ENCODE measurements around the gene RNF212. TPM values are rescaled to one million over a fixed set of nuclear protein-coding genes. Genes with fewer than 3 reads are reported as not detected.
A peak's percentile ranks its signal among the peaks of the same experiment; 100 is the strongest.

The RNF212 gene
- total and polyA plus RNA-seq, 9 donors: 2.3 to 6.0 (median 4.2) TPM

GRCh38 chr4:1030031-1030430 lies 83.3 kb downstream of the RNF212 start:
- H3K9me3 ChIP-seq (replicated peaks; ENCODE audit: control insufficient read depth, low read depth, low read length): no peaks in the 10 kb centered on the region
- peaks cover 16% of the 10 kb centered on the region for H3K36me3 ChIP-seq (ENCODE audit: control insufficient read depth, insufficient read depth, low read length)
- H3K4me1 ChIP-seq (ENCODE audit: control insufficient read depth, insufficient read depth, low read length): peaks cover 96% of the 10 kb centered on the region
- H3K27ac ChIP-seq (ENCODE audit: low read length): peak overlapping the region; percentile 67
- peaks cover 18% of the 10 kb centered on the region for H3K27me3 ChIP-seq (ENCODE audit: control insufficient read depth, insufficient read depth, low read length)
- no peak for DNase-seq
- H3K4me3 ChIP-seq (ENCODE audit: low read length): no peak overlapping the region
- 47% methylated on average over 8 of the region's 12 CpGs for WGBS (ENCODE audit: insufficient coverage)

- Histone ChIP-seq H3K36me3 (ENCODE audit: control insufficient read depth, insufficient read depth, low read length) (peaks cover 20% of the 10 kb centered on the region), H3K9me3 (replicated peaks; ENCODE audit: control insufficient read depth, low read depth, low read length) (no peaks in the 10 kb centered on the region), H3K4me3 (ENCODE audit: low read length) (no peak overlapping the region), H3K27ac (ENCODE audit: low read length) (peak overlapping the region; percentile 67), H3K27me3 (ENCODE audit: control insufficient read depth, insufficient read depth, low read length) (peaks cover 18% of the 10 kb centered on the region), H3K4me1 (ENCODE audit: control insufficient read depth, insufficient read depth, low read length) (peaks cover 91% of the 10 kb centered on the region)
- WGBS (ENCODE audit: insufficient coverage): 64% methylated on average over 13 of the region's 17 CpGs
- DNase-seq: no peak
These were observed 83.8 kb downstream of the RNF212 start for GRCh38 chr4:1029529-1029928.

- Histone ChIP-seq H3K4me1 (ENCODE audit: control insufficient read depth, insufficient read depth, low read length) (peaks cover 85% of the 10 kb centered on the region), H3K9me3 (replicated peaks; ENCODE audit: control insufficient read depth, low read depth, low read length) (no peaks in the 10 kb centered on the region), H3K27me3 (ENCODE audit: control insufficient read depth, insufficient read depth, low read length) (peaks cover 18% of the 10 kb centered on the region), H3K4me3 (ENCODE audit: low read length) (no peak overlapping the region), H3K27ac (ENCODE audit: low read length) (peak overlapping the region; percentile 59), H3K36me3 (ENCODE audit: control insufficient read depth, insufficient read depth, low read length) (peaks cover 25% of the 10 kb centered on the region)
- WGBS (ENCODE audit: insufficient coverage): 71% methylated on average over 22 of the region's 36 CpGs
- DNase-seq: no peak
These were observed 84.7 kb downstream of the RNF212 start for GRCh38 chr4:1028574-1029220.

GRCh38 chr4:1027915-1028238 lies 85.5 kb downstream of the RNF212 start:
- Histone ChIP-seq H3K4me1 (ENCODE audit: control insufficient read depth, insufficient read depth, low read length) (peaks cover 85% of the 10 kb centered on the region), H3K4me3 (ENCODE audit: low read length) (no peak overlapping the region), H3K9me3 (replicated peaks; ENCODE audit: control insufficient read depth, low read depth, low read length) (no peaks in the 10 kb centered on the region), H3K27me3 (ENCODE audit: control insufficient read depth, insufficient read depth, low read length) (peaks cover 13% of the 10 kb centered on the region), H3K27ac (ENCODE audit: low read length) (peak overlapping the region; percentile 29), H3K36me3 (ENCODE audit: control insufficient read depth, insufficient read depth, low read length) (peaks cover 27% of the 10 kb centered on the region)
- DNase-seq: no peak
- 39% methylated on average over 9 of the region's 9 CpGs for WGBS (ENCODE audit: insufficient coverage)

- Histone ChIP-seq H3K36me3 (ENCODE audit: control insufficient read depth, insufficient read depth, low read length) (peaks cover 27% of the 10 kb centered on the region), H3K9me3 (replicated peaks; ENCODE audit: control insufficient read depth, low read depth, low read length) (no peaks in the 10 kb centered on the region), H3K27ac (ENCODE audit: low read length) (peak overlapping the region; percentile 21), H3K4me1 (ENCODE audit: control insufficient read depth, insufficient read depth, low read length) (peaks cover 85% of the 10 kb centered on the region), H3K27me3 (ENCODE audit: control insufficient read depth, insufficient read depth, low read length) (peaks cover 10% of the 10 kb centered on the region), H3K4me3 (ENCODE audit: low read length) (no peak overlapping the region)
- DNase-seq: no peak
- 42% methylated on average over 25 of the region's 26 CpGs for WGBS (ENCODE audit: insufficient coverage)
These were observed 86.0 kb downstream of the RNF212 start for GRCh38 chr4:1027219-1027914.

GRCh38 chr4:1026115-1026514 lies 87.2 kb downstream of the RNF212 start:
- H3K27ac ChIP-seq (ENCODE audit: low read length): peak overlapping the region; percentile 20
- H3K4me1 ChIP-seq (ENCODE audit: control insufficient read depth, insufficient read depth, low read length): peaks cover 85% of the 10 kb centered on the region
- peaks cover 4% of the 10 kb centered on the region for H3K27me3 ChIP-seq (ENCODE audit: control insufficient read depth, insufficient read depth, low read length)
- no peak for DNase-seq
- H3K36me3 ChIP-seq (ENCODE audit: control insufficient read depth, insufficient read depth, low read length): peaks cover 27% of the 10 kb centered on the region
- WGBS (ENCODE audit: insufficient coverage): 58% methylated on average over 14 of the region's 17 CpGs
- H3K4me3 ChIP-seq (ENCODE audit: low read length): no peak overlapping the region
- H3K9me3 ChIP-seq (replicated peaks; ENCODE audit: control insufficient read depth, low read depth, low read length): no peaks in the 10 kb centered on the region

- no peak overlapping the region for H3K27ac ChIP-seq (ENCODE audit: low read length)
- peaks cover 4% of the 10 kb centered on the region for H3K27me3 ChIP-seq (ENCODE audit: control insufficient read depth, insufficient read depth, low read length)
- DNase-seq: no peak
- peaks cover 79% of the 10 kb centered on the region for H3K4me1 ChIP-seq (ENCODE audit: control insufficient read depth, insufficient read depth, low read length)
- H3K9me3 ChIP-seq (replicated peaks; ENCODE audit: control insufficient read depth, low read depth, low read length): no peaks in the 10 kb centered on the region
- 93% methylated on average over 25 of the region's 32 CpGs for WGBS (ENCODE audit: insufficient coverage)
- H3K4me3 ChIP-seq (ENCODE audit: low read length): no peak overlapping the region
- peaks cover 27% of the 10 kb centered on the region for H3K36me3 ChIP-seq (ENCODE audit: control insufficient read depth, insufficient read depth, low read length)
These were observed 88.3 kb downstream of the RNF212 start for GRCh38 chr4:1024882-1025545.

- Histone ChIP-seq H3K27ac (ENCODE audit: low read length) (no peak overlapping the region), H3K36me3 (ENCODE audit: control insufficient read depth, insufficient read depth, low read length) (peaks cover 27% of the 10 kb centered on the region), H3K9me3 (replicated peaks; ENCODE audit: control insufficient read depth, low read depth, low read length) (no peaks in the 10 kb centered on the region), H3K4me3 (ENCODE audit: low read length) (no peak overlapping the region), H3K4me1 (ENCODE audit: control insufficient read depth, insufficient read depth, low read length) (peaks cover 79% of the 10 kb centered on the region), H3K27me3 (ENCODE audit: control insufficient read depth, insufficient read depth, low read length) (peaks cover 4% of the 10 kb centered on the region)
- WGBS (ENCODE audit: insufficient coverage): 96% methylated on average over 64 of the region's 83 CpGs
- DNase-seq: no peak
These were observed 89.2 kb downstream of the RNF212 start for GRCh38 chr4:1023895-1024740.

GRCh38 chr4:1023075-1023640 lies 90.2 kb downstream of the RNF212 start:
- WGBS (ENCODE audit: insufficient coverage): 100% methylated on average over 2 of the region's 20 CpGs
- peak; percentile 71 for DNase-seq
- Histone ChIP-seq H3K4me3 (ENCODE audit: low read length) (no peak overlapping the region), H3K27me3 (ENCODE audit: control insufficient read depth, insufficient read depth, low read length) (peaks cover 2% of the 10 kb centered on the region), H3K4me1 (ENCODE audit: control insufficient read depth, insufficient read depth, low read length) (peaks cover 79% of the 10 kb centered on the region), H3K27ac (ENCODE audit: low read length) (peak overlapping the region; percentile 82), H3K9me3 (replicated peaks; ENCODE audit: control insufficient read depth, low read depth, low read length) (no peaks in the 10 kb centered on the region), H3K36me3 (ENCODE audit: control insufficient read depth, insufficient read depth, low read length) (peaks cover 27% of the 10 kb centered on the region)
